ENCODE results near the gene FBXW8.

Gene FBXW8

GRCh38 chr12:116943419-116944372 lies 32.9 kb downstream of the FBXW8 start:
- no peak for TF ChIP-seq CTCF (IDR thresholded peaks at IDR 0.05; ENCODE audit: insufficient read depth, missing control alignments)
- DNase-seq (ENCODE audit: insufficient read length, low spot score) (no peak), FAIRE-seq (no peak)

DNA sequence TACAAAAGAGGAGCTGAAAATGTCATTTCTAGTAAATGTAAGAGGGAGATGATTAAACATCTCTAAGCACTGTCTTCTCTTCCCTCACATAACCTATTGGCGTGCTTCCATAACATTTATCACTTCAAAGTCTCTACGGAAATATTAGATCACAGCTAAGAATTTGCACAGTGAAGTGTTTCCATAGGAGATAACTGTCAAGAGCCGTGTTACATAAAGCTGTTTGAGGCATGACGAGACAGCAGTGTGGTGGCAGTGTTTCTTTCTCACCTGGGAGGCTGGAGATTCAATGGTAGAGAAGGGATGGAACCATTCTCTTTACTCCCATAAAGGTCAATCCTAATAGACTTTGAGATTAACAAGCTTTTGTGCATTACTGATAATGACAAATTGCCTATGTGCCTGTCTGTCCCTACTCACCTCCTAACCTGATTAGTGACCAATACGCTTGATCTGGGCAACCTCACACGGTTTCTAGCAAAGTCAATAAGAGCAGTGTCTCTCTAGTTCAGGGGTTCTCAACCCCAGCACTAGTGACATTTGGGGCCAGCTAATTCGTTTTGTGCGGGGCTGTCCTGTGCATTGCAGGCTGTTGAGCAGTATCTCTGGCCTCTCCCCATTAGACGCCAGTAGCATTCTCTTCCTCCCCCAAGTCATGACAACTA lies 35.3 kb downstream of the FBXW8 start:
- DNase-seq (ENCODE audit: insufficient read length, low spot score) (no peak), FAIRE-seq (no peak)
- no peak for TF ChIP-seq CTCF (IDR thresholded peaks at IDR 0.05; ENCODE audit: insufficient read depth, missing control alignments)

DNA sequence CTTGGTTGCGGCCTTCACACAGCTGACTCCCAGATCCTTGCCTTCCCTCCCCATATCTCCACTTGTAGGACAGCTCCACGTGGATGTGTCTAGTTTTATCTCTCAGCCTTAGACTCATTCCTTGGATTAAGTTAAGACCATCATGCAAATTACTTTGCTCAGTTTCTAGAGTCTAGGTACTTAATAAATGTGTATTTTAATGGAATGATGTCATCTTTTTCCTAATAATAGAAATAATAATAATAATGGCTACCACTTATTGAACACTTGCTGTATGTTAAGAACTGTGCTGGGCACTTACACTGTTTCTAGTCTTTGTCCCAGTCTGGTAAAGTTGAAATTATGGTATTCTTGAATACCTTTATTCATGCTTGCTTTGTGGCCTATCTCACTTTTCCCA lies 37.5 kb downstream of the FBXW8 start:
- DNase-seq (ENCODE audit: insufficient read length, low spot score) (no peak), FAIRE-seq (no peak)
- TF ChIP-seq CTCF (IDR thresholded peaks at IDR 0.05; ENCODE audit: insufficient read depth, missing control alignments): no peak

DNA sequence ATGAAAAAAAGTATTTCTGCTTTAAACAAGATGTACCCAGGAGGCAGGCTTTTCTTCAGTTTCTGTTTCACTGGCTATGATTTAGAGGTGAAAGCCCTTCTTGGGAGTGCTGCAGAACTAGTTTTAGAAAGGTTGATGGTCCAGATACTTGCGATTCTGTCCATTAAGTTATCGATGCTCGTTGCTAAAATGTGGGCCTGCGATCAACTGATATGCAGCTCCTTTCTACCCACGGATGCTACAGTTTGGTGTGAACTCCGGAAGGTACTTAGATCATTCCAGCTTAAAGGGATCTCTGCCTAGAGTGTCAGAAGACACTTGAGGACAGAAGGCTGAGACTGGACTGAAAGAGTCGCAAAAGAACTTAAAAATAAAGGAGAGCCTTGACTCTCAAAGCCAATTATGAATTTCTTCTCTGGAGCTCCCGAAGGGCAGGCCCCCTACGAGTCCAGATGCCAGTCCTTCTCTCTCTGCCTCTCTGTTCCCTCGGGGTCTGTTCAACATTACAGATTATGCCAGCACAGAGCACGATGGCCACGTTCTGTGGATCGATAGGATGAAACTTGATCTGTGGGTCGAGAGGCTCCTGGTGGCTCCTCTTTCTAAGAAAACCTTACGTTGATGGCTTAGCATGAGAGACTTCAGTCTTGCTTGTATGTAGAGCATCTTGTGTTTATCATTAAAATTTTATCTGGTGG lies 40.0 kb downstream of the FBXW8 start:
- FAIRE-seq: no peak
- DNase-seq (ENCODE audit: insufficient read length, low spot score): no peak
- TF ChIP-seq CTCF (IDR thresholded peaks at IDR 0.05; ENCODE audit: insufficient read depth, missing control alignments): no peak

DNA sequence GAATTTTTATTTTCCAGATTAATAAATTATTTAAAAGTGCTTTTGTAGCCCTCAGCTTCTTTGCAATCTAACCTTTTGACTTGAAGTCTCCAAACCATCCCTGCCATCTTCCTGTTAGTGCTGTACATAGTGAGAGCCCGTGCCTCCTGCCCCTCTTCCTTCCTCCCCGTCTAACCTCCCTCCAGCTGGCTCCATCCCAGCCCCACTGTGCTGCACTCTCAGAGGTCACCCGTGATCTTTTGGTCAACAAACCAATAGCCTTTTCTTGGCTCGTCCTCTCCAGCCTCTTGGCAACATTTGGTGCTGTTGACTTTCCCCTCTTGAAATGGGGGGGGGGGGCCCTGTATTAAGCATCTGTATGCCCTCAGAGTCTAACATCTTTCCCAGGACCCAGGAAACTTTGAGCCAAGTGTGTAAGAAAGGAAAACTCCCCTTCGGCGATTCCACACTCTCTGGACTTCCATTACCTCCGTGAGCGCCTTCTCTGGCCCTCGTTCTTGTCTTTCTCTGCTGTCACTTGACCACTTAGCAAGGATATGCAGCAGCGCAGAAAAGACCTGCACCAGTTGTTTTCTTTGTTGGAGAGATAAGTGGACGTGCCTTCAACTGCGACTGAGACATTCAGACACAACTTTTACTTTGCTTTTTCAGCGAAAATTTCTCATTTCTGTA lies 44.1 kb downstream of the FBXW8 start:
- TF ChIP-seq CTCF (IDR thresholded peaks at IDR 0.05; ENCODE audit: insufficient read depth, missing control alignments): no peak
- DNase-seq (ENCODE audit: insufficient read length, low spot score) (no peak), FAIRE-seq (no peak)

DNA sequence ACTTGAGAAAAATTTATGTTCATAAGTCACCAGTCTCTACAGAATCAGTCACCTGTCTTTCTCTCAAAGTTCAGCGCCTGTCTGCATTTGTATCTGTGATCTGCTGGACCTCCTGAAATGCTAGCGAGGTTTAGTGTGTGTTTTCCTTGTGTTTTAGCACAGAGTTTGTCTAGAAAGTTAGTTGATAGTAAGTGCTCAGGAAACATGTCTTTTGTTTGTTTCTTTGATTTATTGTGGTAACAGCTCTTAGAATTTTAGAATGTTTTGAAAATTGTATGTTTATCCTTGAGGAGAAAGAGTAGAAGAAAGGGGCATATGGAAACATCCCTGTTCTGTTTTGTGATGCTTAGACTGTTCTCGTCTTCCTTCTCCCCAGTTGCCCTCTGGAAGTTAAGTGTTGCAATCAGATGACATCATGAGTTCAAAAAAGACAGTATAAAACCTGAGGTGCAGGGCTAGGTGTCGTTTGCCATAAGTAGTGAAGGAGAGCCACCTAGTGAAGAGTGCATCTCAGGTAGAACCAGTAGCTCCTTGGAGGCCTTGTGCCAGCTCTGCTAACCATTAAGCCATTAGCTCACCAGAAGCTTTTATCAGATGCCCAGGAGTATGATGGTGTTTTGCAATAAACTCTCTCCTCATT lies 44.8 kb downstream of the FBXW8 start:
- DNase-seq (ENCODE audit: insufficient read length, low spot score): no peak
- no peak for TF ChIP-seq CTCF (IDR thresholded peaks at IDR 0.05; ENCODE audit: insufficient read depth, missing control alignments)
- no peak for FAIRE-seq

All from D721Med (cell line).